C4-2B (cell line): ENCODE data around the gene STK17B.

Experiments
- H3K27ac ChIP-seq: fragments of 450-650 bp; 2 replicates; pipeline ENCODE4 v1.5.1; 2017
- CTCF ChIP-seq: fragments of 450-650 bp; conservative IDR thresholded peaks from 2 replicates; pipeline ENCODE4 v1.5.1; 2017; ENCODE audit warnings: mild to moderate bottlenecking
- ZFX ChIP-seq: fragments of 450-650 bp; IDR thresholded peaks from 2 replicates; pipeline ENCODE4 v1.6.1; 2017

Gene STK17B

GRCh38 chr2:196213252-196213980, 42.0 kb upstream of the STK17B start:
- TF ChIP-seq ZFX = no peak
- no peak for TF ChIP-seq CTCF
- H3K27ac ChIP-seq = no peak overlapping the region

GRCh38 chr2:196208915-196209314, 37.5 kb upstream of the STK17B start:
- no peak for TF ChIP-seq CTCF
- no peak for TF ChIP-seq ZFX
- peak overlapping the region; percentile 59 for H3K27ac ChIP-seq

GRCh38 chr2:196206804-196207203, 35.4 kb upstream of the STK17B start:
- no peak for TF ChIP-seq CTCF
- TF ChIP-seq ZFX = no peak
- peak overlapping the region; percentile 82 for H3K27ac ChIP-seq

- no peak for TF ChIP-seq ZFX
- TF ChIP-seq CTCF = no peak
- H3K27ac ChIP-seq = peak overlapping the region; percentile 82; the same call in 1 of the 2 replicates
These were observed 34.6 kb upstream of the STK17B start for GRCh38 chr2:196205881-196206435.

- no peak overlapping the region; the same call in 1 of the 2 replicates for H3K27ac ChIP-seq
- TF ChIP-seq CTCF (no peak), ZFX (no peak)
These were observed 33.8 kb upstream of the STK17B start for GRCh38 chr2:196205011-196205766.

- H3K27ac ChIP-seq = no peak overlapping the region
- TF ChIP-seq ZFX = no peak
These were observed 30.0 kb upstream of the STK17B start for GRCh38 chr2:196201229-196202009.

- TF ChIP-seq CTCF = no peak
- TF ChIP-seq ZFX = no peak
- no peak overlapping the region for H3K27ac ChIP-seq
These were observed 29.2 kb upstream of the STK17B start for GRCh38 chr2:196200557-196200956.
